Cerebellar cortex (tissue), 1 donor: ENCODE measurements around the gene RESF1.

Experiments
- DNase-seq: peaks from one replicate; pipeline ENCODE4 v3.0.0-alpha.2; 2015; ENCODE audit warnings: low spot score

The RESF1 gene

GRCh38 chr12:32005496-32006125 is 46.4 kb downstream of the RESF1 start:
- no peak for DNase-seq
